GM18951 (cell line): ENCODE measurements around the gene CHST15.

Experiments used
- POLR2A ChIP-seq: IDR thresholded peaks from 4 replicates; pipeline ENCODE4 v1.6.1; 2011; ENCODE audit warnings: mild to moderate bottlenecking; ENCODE audit not compliant: insufficient read length, insufficient read depth; ENCODE audit errors: extremely low read depth
- in situ Hi-C: fragments of 300-500 bp; cut with MboI; formaldehyde crosslinking; loops from one replicate; pipeline ENCODE4 v1.12.0; 2022; ENCODE audit warnings: low sequenced_read_pairs, mixed read lengths, inconsistent platforms; ENCODE audit not compliant: unreplicated experiment

The CHST15 gene

DNA sequence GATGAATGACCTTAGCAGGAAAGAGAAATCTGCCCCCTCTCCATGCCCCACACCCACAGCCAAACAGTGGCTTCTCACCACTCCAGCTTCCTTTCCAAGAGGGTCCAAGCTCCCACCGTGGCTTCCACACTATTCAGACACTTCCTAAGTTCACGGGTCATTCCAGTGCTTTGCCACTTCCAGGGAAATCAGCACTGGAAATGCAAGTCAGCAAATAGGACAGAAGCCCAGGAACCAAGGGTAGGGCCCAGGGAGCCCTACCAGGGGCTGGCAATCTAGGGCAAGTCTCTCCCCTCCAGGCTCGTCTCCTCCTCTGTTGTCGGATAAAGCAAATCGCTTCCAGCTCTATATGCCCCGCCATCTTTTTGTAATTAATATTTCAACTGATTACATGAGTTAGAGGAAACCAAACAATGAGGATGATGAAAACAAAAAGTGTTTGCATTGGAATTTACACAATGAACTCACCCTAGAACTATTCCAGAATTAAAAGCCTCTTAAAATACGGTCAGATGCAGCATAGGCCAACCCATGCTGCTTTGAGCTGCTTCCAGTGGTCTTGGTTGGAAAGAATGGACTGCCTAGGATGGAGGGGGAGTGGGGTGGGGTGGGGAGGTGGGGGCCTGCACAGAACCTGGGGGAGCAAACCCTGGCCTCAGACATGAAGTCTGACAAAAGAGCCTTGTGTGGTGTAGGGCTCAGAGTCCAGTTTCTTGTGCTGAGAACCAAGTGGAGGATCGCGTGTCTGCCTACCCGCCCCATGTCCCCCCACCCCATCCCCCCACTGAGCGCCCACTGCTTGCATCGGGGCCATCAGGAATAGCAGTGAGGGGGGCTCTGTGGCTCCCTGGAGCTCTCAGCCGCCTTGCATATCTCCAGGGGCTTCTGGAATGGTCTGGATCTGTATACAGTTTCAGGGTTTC lies 127.2 kb downstream of the CHST15 start:
- in situ Hi-C loops: loop anchor here (25.0 kb wide), 1 partner anchor 854 kb away; no protein-coding TSS in a partner anchor
- no peak for TF ChIP-seq POLR2A

DNA sequence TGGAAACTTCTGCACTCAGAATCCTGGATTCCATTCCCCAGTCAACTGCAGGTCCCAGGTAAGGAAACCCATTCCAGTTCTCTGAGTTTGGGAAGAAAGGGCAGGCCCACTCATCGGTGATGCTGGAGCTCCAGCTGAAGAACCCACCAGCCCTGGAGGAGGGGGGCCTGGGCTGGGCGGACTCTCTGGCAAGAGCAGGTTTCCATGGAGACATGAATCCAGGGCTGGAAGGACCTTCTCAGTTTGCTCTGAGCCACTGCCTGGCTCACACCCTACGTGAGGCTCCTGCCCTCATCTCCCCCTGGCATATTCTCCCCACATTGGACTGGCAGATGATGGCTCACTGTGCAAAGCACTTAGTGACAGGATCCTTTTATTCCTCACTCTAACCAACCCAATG lies 128.4 kb downstream of the CHST15 start:
- in situ Hi-C loops: loop anchor here (25.0 kb wide), 1 partner anchor 853 kb away; no protein-coding TSS in a partner anchor
- TF ChIP-seq POLR2A: no peak

DNA sequence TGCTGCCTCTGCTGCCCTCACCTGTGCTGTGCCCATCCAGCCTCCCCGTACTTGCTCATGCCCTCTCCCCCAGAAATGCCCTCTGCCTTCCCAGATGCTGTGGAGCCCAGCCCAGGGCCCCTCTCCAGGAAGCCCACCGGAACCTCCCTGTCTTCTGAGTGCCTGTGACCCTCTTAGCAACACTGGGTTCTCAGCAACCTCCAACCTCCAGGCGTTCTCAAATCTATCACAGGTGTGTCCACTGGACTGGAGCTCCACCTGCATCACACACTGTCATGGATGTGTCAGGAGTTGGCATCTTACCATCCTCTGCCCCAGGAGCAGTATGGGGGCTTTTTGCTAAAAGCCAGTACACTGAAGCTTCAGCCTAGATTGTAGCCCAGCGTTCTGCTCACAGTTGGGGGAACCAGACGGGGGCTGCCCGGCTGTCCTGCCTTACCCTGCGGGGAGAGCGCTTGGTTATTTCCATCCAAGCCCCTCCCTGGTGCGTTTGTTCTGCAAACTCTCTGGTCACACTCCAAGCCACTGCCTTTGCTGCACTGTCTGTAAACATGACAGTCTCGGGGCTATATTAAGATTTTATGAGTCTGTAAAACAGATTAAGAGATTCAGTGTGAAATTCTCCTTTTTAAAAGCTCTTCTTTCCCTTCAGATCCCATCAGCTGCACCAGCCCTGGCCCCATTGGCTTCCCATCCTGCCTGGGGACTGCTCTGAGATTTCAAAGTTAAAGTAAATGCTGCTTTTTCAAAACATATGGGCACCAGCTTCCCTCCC lies 130.5 kb downstream of the CHST15 start:
- in situ Hi-C loops: loop anchor here (25.0 kb wide), 1 partner anchor 851 kb away; no protein-coding TSS in a partner anchor
- no peak for TF ChIP-seq POLR2A

DNA sequence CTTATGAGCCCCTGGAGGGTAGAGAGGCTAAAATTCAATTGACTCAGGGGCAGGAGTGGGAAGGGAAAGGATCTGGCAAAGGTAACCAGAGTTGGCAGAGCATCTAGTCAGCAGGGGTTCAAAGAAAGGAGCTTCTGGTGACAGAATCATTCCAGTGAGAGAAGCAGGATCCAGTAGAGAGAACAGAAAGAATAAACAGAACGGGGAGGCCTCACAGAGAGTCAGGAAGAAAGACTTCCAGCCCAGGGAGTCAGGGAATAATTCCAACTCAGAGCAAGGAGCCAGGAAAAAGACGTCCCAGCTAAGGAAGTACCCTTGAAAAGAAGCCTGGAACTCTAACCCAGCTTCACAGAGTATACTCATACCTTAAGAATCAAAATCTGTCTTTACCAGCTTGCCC lies 135.2 kb downstream of the CHST15 start:
- in situ Hi-C loops: loop anchor here (10.0 to 25.0 kb wide), 2 partner anchors 363 to 846 kb away; no protein-coding TSS in a partner anchor
- no peak for TF ChIP-seq POLR2A
